ENCODE results near the gene ANKS6. TPM values are rescaled to one million over a fixed set of nuclear protein-coding genes. Genes with fewer than 3 reads are reported as not detected.

Gene ANKS6
- total RNA-seq, 1 experiment from 2014 or later, result 46.3 TPM

- Mint-ChIP-seq H3K36me3 (ENCODE audit: insufficient read depth in 1 of 3, low read depth in 3 of 3) (peaks cover 23 to 71% (median 71%) of the 10 kb centered on the region in 3 experiments), H3K9me3 (no peaks in the 10 kb centered on the region; a peak in 1 of 5 replicates), H3K4me3 (no peak overlapping the region), H3K27me3 (ENCODE audit: low read depth) (no peaks in the 10 kb centered on the region), H3K27ac (no peak overlapping the region), H3K4me1 (no peaks in the 10 kb centered on the region)
- H4K91ac ChIP-seq (ENCODE audit: insufficient read length, low read depth, low read length), result no peak overlapping the region
- no peak overlapping the region for H3K4ac ChIP-seq (ENCODE audit: low read depth, low read length)
- no peaks in the 10 kb centered on the region for H3K79me2 ChIP-seq (ENCODE audit: insufficient read depth, low read length)
- H3K23ac ChIP-seq (ENCODE audit: insufficient read length, low read depth, low read length), result no peak overlapping the region
- no peak overlapping the region for H3K18ac ChIP-seq (ENCODE audit: insufficient read length, low read depth, low read length)
- no peaks in the 10 kb centered on the region for H3K4me1 ChIP-seq (ENCODE audit: insufficient read depth, low read length)
- H2BK15ac ChIP-seq (ENCODE audit: low read depth, low read length), result no peak overlapping the region
- no peaks in the 10 kb centered on the region for H3K79me1 ChIP-seq (ENCODE audit: insufficient read depth, low read depth, low read length, poor library complexity, severe bottlenecking)
- H2AK5ac ChIP-seq (ENCODE audit: insufficient read length, low read length), result no peak overlapping the region
- H3K27ac ChIP-seq (ENCODE audit: insufficient read length, low read depth, low read length), result no peak overlapping the region
- H2BK120ac ChIP-seq (ENCODE audit: low read depth, low read length, poor library complexity, severe bottlenecking), result no peak overlapping the region
- H4K5ac ChIP-seq (ENCODE audit: insufficient read length, low read depth, low read length), result no peak overlapping the region
- no peak for DNase-seq
- no peak overlapping the region for H3K9ac ChIP-seq (ENCODE audit: extremely low read depth, insufficient read length, low read length)
- H2BK5ac ChIP-seq (ENCODE audit: insufficient read length, low read length), result no peak overlapping the region
- WGBS (ENCODE audit: extremely low coverage, insufficient read length, low lambda C conversion rate), result no CpG with 5 or more reads among the region's 7 CpGs
- no peak overlapping the region for H3K4me2 ChIP-seq (ENCODE audit: insufficient read depth, insufficient read length, low read length)
- H3K14ac ChIP-seq (ENCODE audit: insufficient read depth, low read length), result no peak overlapping the region
- H3T11ph ChIP-seq (ENCODE audit: low read length), result no peak overlapping the region
- H2BK12ac ChIP-seq (ENCODE audit: insufficient read length, low read depth, low read length), result no peak overlapping the region
- no peak overlapping the region for H2AFZ ChIP-seq (ENCODE audit: low read length)
- H3K23me2 ChIP-seq (ENCODE audit: insufficient read length, low read depth, low read length, poor library complexity, severe bottlenecking), result no peaks in the 10 kb centered on the region
- no peak overlapping the region for H4K8ac ChIP-seq (replicated peaks; ENCODE audit: insufficient read length, low read depth, low read length)
- no peaks in the 10 kb centered on the region for H3K9me3 ChIP-seq (ENCODE audit: control insufficient read depth, low read depth, low read length)
- H4K20me1 ChIP-seq (ENCODE audit: control insufficient read depth, insufficient read depth, insufficient read length), result no peaks in the 10 kb centered on the region
- no peak overlapping the region for H2BK20ac ChIP-seq (ENCODE audit: low read depth, low read length, poor library complexity, severe bottlenecking)
- H3K56ac ChIP-seq (ENCODE audit: insufficient read length, low read depth, low read length), result no peak overlapping the region
- TF ChIP-seq CTCF (conservative IDR thresholded peaks at IDR 0.05), result no peak; the same call in 2 of the 3 replicates
- H3K27me3 ChIP-seq (ENCODE audit: insufficient read depth, low read length), result no peaks in the 10 kb centered on the region
Measured at GRCh38 chr9:98767915-98768314, 28.4 kb downstream of the ANKS6 start.
